CD14-positive monocyte (primary cell): Measurements from ENCODE around the gene NR2E1. TPM values are rescaled to one million over a fixed set of nuclear protein-coding genes. Genes with fewer than 3 reads are reported as not detected.
A peak's percentile ranks its signal among the peaks of the same experiment; 100 is the strongest.

Experiments used
- DNase-seq, 3 donors: peaks; one replicate each; pipeline ENCODE4 v3.0.0-alpha.2; 2011 to 2022
- H2AFZ ChIP-seq: 2 replicates; pipeline ENCODE4 v1.6.0; 2012; ENCODE audit warnings: mild to moderate bottlenecking, low read depth, low read length, inconsistent platforms; ENCODE audit not compliant: insufficient read depth, poor library complexity, severe bottlenecking
- H3K27ac ChIP-seq, 2 donors: 1 replicate in 1 of 2; 2 replicates in 1 of 2; pipeline ENCODE4 v1.5.1; 2012 to 2013; ENCODE audit warnings: low read length in 2 of 2, control low read depth in 1 of 2, inconsistent platforms in 1 of 2, low read depth in 1 of 2, mild to moderate bottlenecking in 1 of 2
- H3K27me3 ChIP-seq, 2 donors: one replicate each; pipeline versions ENCODE4 v1.6.0 to v1.6.1; 2011 to 2013; ENCODE audit warnings: low read length in 2 of 2; ENCODE audit not compliant: control insufficient read depth in 2 of 2, insufficient read depth in 2 of 2
- H3K36me3 ChIP-seq, 2 donors: replicated peaks in 1 of 2; 1 replicate in 1 of 2; 2 replicates in 1 of 2; pipeline versions ENCODE4 v1.5.1 to v1.6.1; 2012 to 2013; ENCODE audit warnings: low read length in 2 of 2, control low read depth in 1 of 2, inconsistent platforms in 1 of 2, mild to moderate bottlenecking in 1 of 2; ENCODE audit not compliant: insufficient read depth in 2 of 2, control insufficient read depth in 1 of 2
- H3K4me1 ChIP-seq, 2 donors: 1 replicate in 1 of 2; 2 replicates in 1 of 2; pipeline versions ENCODE4 v1.5.1 to v1.6.1; 2012 to 2013; ENCODE audit warnings: low read length in 2 of 2, control low read depth in 1 of 2, inconsistent platforms in 1 of 2, mild to moderate bottlenecking in 1 of 2, moderate library complexity in 1 of 2; ENCODE audit not compliant: insufficient read depth in 2 of 2, control insufficient read depth in 1 of 2
- H3K4me2 ChIP-seq: replicated peaks from 2 replicates; pipeline ENCODE3; 2012; ENCODE audit warnings: low read length, moderate library complexity, mild to moderate bottlenecking; ENCODE audit not compliant: poor library complexity, severe bottlenecking; ENCODE audit errors: extremely low read depth
- H3K4me3 ChIP-seq, 3 experiments: fragments of 200-600 bp in 1 of 3; sonication (generic) in 1 of 3; replicated peaks in 1 of 3; 1 replicate in 2 of 3; 2 replicates in 1 of 3; pipeline ENCODE4 v1.5.1; 2011 to 2013; ENCODE audit warnings: low read length in 3 of 3, mild to moderate bottlenecking in 3 of 3, control low read depth in 2 of 3, low read depth in 2 of 3, inconsistent platforms in 1 of 3, moderate library complexity in 1 of 3
- H3K79me2 ChIP-seq: 2 replicates; pipeline ENCODE4 v1.6.0; 2012; ENCODE audit warnings: mild to moderate bottlenecking, control low read depth, inconsistent platforms, low read length, moderate library complexity; ENCODE audit not compliant: insufficient read depth
- H3K9ac ChIP-seq: 2 replicates; pipeline ENCODE4 v1.6.0; 2017; ENCODE audit warnings: low read length, mild to moderate bottlenecking; ENCODE audit not compliant: insufficient read depth, poor library complexity, severe bottlenecking
- H3K9me3 ChIP-seq, 2 donors: replicated peaks in 1 of 2; 1 replicate in 1 of 2; 2 replicates in 1 of 2; pipeline versions ENCODE4 v1.5.1 to v1.6.1; 2012 to 2013; ENCODE audit warnings: low read length in 2 of 2, control low read depth in 1 of 2; ENCODE audit not compliant: control insufficient read depth in 1 of 2, insufficient read depth in 1 of 2
- H4K20me1 ChIP-seq: 2 replicates; pipeline ENCODE4 v1.6.0; 2012; ENCODE audit warnings: mild to moderate bottlenecking, low read length, control low read depth, moderate library complexity; ENCODE audit not compliant: insufficient read depth
- H3K27ac Mint-ChIP-seq, 7 donors: one replicate each; pipeline ENCODE4 v1.8.0; 2020; ENCODE audit warnings: mild to moderate bottlenecking in 7 of 7, mixed read lengths in 7 of 7, moderate library complexity in 6 of 7, inconsistent platforms in 2 of 7
- H3K27me3 Mint-ChIP-seq, 3 donors: one replicate each; pipeline ENCODE4 v1.8.0; 2021 to 2022; ENCODE audit warnings: low read depth in 3 of 3, mild to moderate bottlenecking in 3 of 3, mixed read lengths in 3 of 3, moderate library complexity in 3 of 3, inconsistent platforms in 1 of 3
- H3K36me3 Mint-ChIP-seq, 2 donors: one replicate each; pipeline ENCODE4 v1.8.0; 2020; ENCODE audit warnings: mixed read lengths in 2 of 2, inconsistent platforms in 1 of 2, mild to moderate bottlenecking in 1 of 2
- H3K4me1 Mint-ChIP-seq: one replicate; pipeline ENCODE4 v1.8.0; 2020; ENCODE audit warnings: mild to moderate bottlenecking, mixed read lengths
- H3K4me3 Mint-ChIP-seq, 2 donors: one replicate each; pipeline ENCODE4 v1.8.0; 2020; ENCODE audit warnings: mild to moderate bottlenecking in 2 of 2, mixed read lengths in 2 of 2, moderate library complexity in 1 of 2
- H3K9me3 Mint-ChIP-seq, 7 donors: one replicate each; pipeline ENCODE4 v1.8.0; 2020 to 2022; ENCODE audit warnings: mixed read lengths in 7 of 7, mild to moderate bottlenecking in 6 of 7, moderate library complexity in 6 of 7, inconsistent platforms in 2 of 7
- CTCF ChIP-seq: fragments of 200-600 bp; IDR thresholded peaks from one replicate; pipeline ENCODE4 v1.8.0; 2022; ENCODE audit warnings: antibody characterized with exemption, mild to moderate bottlenecking
- WGBS: methylation state at CpG from one replicate; pipeline ENCODE4 v1.1.5; 2013; ENCODE audit warnings: missing lambda C conversion rate; ENCODE audit not compliant: insufficient coverage; 5-methylcytosine and 5-hydroxymethylcytosine counted together
- intact Hi-C, 2 donors: fragments of 100-400 bp; cut with micrococcal nuclease; formaldehyde crosslinking; loops; one replicate each; pipeline versions ENCODE4 v1.15.0 to v1.15.1; 2023
- polyA plus RNA-seq, 3 donors: library from polyadenylated mRNA; depleted of rRNA in 1 of 3; unstranded in 2 of 3; stranded (reverse) in 1 of 3; fragments of 300-500 nt in 2 of 3; fragments of >200 nt in 1 of 3; fragmentation: Illumina TruSeq in 2 of 3; gene quantifications; 1 replicate in 2 of 3; 2 replicates in 1 of 3; pipeline ENCODE4 v1.2.3, GENCODE V29; 2012 to 2021

NR2E1 gene
- polyA plus RNA-seq, 3 donors: not detected

- Mint-ChIP-seq H3K27ac (no peak overlapping the region), H3K9me3 (no peaks in the 10 kb centered on the region), H3K27me3 (peaks cover 1 to 4% (median 3%) of the 10 kb centered on the region in 3 donors), H3K36me3 (peaks cover 13% of the 10 kb centered on the region in 2 donors), H3K4me3 (no peak overlapping the region), H3K4me1 (peaks cover 2% of the 10 kb centered on the region)
- WGBS: 77% methylated on average over 8 of the region's 19 CpGs
- intact Hi-C loops: no loop called here
- no peak overlapping the region for H3K4me3 ChIP-seq
- no peaks in the 10 kb centered on the region for H3K4me1 ChIP-seq
- H3K9ac ChIP-seq: no peak overlapping the region
- H3K9me3 ChIP-seq: no peaks in the 10 kb centered on the region
- no peak overlapping the region for H3K4me2 ChIP-seq
- no peaks in the 10 kb centered on the region for H3K79me2 ChIP-seq
- no peak for DNase-seq
- no peak overlapping the region for H2AFZ ChIP-seq
- H3K27me3 ChIP-seq: peaks cover 0 to 2% of the 10 kb centered on the region in 2 donors
- H4K20me1 ChIP-seq: no peaks in the 10 kb centered on the region
- peaks cover 0 to 18% of the 10 kb centered on the region in 2 donors for H3K36me3 ChIP-seq
- no peak for TF ChIP-seq CTCF
- H3K27ac ChIP-seq: no peak overlapping the region
These were observed 33.1 kb downstream of the NR2E1 start for GRCh38 chr6:108198761-108199498.

GRCh38 chr6:108200186-108200585, 34.4 kb downstream of the NR2E1 start:
- Histone ChIP-seq H3K27ac (no peak overlapping the region), H3K9me3 (no peaks in the 10 kb centered on the region), H3K4me3 (no peak overlapping the region), H3K9ac (no peak overlapping the region), H3K79me2 (no peaks in the 10 kb centered on the region), H3K4me1 (no peaks in the 10 kb centered on the region), H4K20me1 (no peaks in the 10 kb centered on the region), H3K27me3 (no peaks in the 10 kb centered on the region), H2AFZ (no peak overlapping the region), H3K4me2 (no peak overlapping the region), H3K36me3 (peaks cover 0 to 23% of the 10 kb centered on the region in 2 donors)
- Mint-ChIP-seq H3K36me3 (peaks cover 19 to 23% of the 10 kb centered on the region in 2 donors), H3K4me3 (no peak overlapping the region), H3K4me1 (no peaks in the 10 kb centered on the region), H3K27me3 (peaks cover 0 to 1% (median 1%) of the 10 kb centered on the region in 3 donors), H3K9me3 (no peaks in the 10 kb centered on the region), H3K27ac (peak overlapping the region in 1 of 7 donors; percentile 4)
- no peak for TF ChIP-seq CTCF
- DNase-seq: no peak
- 82% methylated on average over 6 of the region's 8 CpGs for WGBS
- intact Hi-C loops: no loop called here
